Stimulated activated CD8-positive, alpha-beta memory T cell treated with anti-CD3 and anti-CD28 coated beads, Interleukin-7, amount 100 ng/mL, for 4 hours (primary cell): ENCODE measurements around the gene BAD.

Source experiments
- DNase-seq, 2 donors: peaks; one replicate each; pipeline ENCODE4 v3.0.0-alpha.2; 2020; ENCODE audit warnings: low read depth in 2 of 2

Gene BAD

DNA sequence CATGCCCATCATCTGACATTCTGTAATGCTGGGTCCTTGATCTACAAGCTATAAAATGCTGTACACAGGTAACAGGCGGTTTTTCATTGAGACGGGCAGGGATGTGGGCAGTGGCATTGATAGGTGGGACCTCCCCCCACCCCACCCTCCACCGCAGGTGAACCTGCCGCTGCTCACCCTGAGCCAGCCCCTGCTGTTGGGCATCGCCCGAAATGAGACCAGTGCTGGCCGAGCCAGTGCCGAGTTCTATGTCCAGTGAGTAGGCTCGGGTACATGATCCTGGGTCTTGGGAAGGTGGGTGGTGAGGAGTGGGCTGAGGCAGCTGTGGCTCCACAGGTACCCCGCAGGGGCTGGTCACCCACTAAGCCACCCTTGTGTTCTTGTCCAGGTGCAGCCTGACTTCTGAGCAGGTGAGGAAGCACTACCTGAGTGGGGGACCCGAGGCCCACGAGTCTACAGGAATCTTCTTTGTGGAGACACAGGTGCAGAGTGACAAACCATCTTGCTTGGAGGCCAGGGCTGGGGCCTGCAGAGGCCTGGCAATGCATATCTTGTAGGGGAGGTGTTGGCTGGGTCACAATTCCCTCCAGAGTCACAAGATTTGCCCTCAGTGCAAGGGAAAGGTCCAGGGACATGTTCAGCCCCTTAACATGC is 55.2 kb downstream of the BAD start:
- no peak for DNase-seq

GRCh38 chr11:64227405-64227956 is 57.0 kb downstream of the BAD start:
- DNase-seq: no peak

DNA sequence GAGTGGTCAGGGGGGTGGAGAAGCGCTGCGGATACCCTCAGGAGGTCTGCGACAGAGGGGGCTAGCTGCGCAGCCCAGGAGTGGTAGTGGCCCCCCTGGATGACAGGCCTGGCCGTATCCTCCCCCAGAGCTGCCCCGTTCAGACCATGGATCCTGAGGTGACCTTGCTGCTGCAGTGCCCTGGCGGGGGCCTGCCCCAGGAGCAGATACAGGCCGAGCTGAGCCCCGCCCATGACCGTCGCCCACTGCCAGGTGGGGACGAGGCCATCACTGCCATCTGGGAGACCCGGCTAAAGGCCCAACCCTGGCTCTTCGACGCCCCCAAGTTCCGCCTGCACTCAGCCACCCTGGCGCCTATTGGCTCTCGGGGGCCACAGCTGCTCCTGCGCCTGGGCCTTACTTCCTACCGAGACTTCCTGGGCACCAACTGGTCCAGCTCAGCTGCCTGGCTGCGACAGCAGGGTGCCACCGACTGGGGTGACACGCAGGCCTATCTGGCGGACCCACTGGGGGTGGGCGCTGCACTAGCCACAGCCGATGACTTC is 57.9 kb downstream of the BAD start:
- peak in 1 of 2 donors; percentile 41 for DNase-seq

DNA sequence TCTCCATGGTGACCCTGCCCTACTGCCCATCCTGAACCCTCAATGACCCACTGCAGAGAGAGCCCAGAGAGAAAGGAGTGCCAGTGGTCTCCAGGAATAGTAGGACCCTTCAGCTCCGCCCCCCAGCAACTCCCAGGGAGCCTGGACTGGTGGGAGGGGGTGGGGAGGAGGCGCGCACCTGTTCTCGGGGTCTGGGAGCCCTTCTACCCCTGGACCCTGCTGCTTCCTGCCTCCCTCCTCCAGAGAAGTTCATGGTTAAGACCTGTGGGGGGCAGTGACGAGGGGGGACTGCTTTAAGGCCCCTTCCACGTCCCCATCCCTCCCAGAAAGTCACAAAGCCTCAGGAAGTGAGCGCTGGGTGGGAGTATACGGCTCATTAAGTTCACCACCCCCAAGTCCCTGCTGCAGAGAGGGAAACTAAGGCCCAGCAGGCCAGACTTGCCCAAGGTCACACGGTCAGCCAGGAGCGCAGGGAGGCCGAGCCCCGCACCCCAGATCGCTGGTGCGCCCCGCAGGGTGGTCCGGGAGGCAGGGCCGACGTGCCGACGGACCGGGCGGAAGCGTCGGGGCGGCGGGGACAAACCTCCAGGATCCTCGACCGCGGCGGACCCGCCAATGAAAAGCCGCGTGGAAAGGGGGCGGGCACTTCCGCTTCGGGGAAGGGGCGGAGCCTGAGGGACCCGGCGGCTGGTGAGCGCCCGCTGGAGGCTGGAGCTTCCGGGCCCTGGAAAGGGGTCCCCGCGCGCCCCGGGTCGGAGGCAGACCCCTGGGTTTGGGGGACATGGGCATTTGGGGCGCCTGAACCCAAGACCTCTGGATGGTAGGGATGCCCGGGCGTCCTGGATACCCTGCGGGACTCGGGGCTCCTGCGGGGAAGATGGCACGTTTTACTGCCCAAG is 58.6 kb downstream of the BAD start, which contains the start of the genes NUDT22 and TRPT1:
Gene NUDT22, plus strand, starts transcription at position 667 of the 899 bp plus-strand sequence. CDS start 379 bp downstream, outside the sequence.
Gene TRPT1, minus strand, starts transcription at position 579 of the 899 bp plus-strand sequence. Its CDS starts 326 bp downstream, at position 253.
- DNase-seq: peak; percentile 82 to 87

- DNase-seq: no peak
These were observed 59.4 kb downstream of the BAD start for GRCh38 chr11:64224891-64225607.

- DNase-seq: no peak
These were observed 60.1 kb downstream of the BAD start for GRCh38 chr11:64224151-64224890.

- no peak for DNase-seq
These were observed 61.3 kb downstream of the BAD start for GRCh38 chr11:64223001-64223651.

GRCh38 chr11:64222651-64223000 is 61.8 kb downstream of the BAD start:
- no peak for DNase-seq

GRCh38 chr11:64220798-64221197 is 63.7 kb downstream of the BAD start:
- DNase-seq: no peak

GRCh38 chr11:64220271-64220670 is 64.2 kb downstream of the BAD start:
- DNase-seq: no peak
